CD4-positive, alpha-beta T cell treated with Interleukin-2 at 100 ng/mL for 4 hours (primary cell): ENCODE measurements around the gene ARFGAP3.
"Not testable (repeated sequence)": the region's sequence is repeated elsewhere in the genome, so short reads cannot be mapped to it uniquely, and the experiment has no call there.

ENCODE experiments used
- DNase-seq: peaks from one replicate; pipeline ENCODE4 v3.0.0-alpha.2; 2020; ENCODE audit warnings: low spot score

Gene ARFGAP3

DNA sequence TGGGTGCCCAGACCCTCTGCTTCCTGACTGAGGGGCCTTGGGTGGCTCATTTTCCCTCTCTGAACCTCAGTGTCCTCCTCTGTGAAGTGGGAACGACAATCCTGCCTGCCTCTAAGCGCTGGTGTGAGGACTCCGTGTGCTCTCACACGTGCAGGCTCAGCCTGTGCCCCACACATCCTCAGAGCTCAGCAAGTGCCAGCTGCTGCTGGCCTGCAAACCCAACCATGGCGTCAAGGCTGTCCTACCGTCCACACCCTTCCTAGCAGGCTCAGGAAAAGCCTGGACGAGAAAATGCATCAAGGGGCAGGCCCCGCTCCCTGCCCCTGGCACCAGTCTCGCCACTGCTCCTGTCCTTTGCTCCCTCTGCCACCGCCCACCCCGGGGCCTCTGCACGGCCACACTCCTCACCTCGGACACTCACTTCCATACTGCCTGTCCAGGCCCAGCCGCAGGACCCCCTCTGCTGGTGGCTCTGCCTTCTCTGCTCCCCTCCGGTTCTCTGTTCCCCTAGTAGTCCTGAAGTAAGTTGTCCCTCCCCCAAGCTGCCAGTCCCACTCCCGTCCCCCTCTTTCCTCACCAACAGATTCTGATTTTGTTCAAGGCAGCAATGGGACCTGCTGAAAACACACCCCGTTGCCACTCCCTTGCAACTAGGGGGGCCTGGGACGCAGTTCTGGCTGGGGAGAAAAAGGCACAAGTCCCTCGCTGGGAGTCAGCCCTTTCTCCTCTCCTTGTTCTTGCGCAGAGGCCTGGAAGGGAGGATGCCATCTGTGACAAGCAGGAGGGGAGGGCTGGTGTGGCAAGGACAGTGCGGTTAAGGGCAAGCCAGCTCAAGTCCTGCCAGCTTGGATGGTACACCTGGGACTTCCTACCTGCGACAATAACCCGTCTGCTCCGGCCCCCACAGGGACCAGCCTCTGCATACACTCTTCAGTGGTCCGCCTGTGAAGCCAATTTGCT lies 62.2 kb downstream of the ARFGAP3 start:
- DNase-seq: no peak

DNA sequence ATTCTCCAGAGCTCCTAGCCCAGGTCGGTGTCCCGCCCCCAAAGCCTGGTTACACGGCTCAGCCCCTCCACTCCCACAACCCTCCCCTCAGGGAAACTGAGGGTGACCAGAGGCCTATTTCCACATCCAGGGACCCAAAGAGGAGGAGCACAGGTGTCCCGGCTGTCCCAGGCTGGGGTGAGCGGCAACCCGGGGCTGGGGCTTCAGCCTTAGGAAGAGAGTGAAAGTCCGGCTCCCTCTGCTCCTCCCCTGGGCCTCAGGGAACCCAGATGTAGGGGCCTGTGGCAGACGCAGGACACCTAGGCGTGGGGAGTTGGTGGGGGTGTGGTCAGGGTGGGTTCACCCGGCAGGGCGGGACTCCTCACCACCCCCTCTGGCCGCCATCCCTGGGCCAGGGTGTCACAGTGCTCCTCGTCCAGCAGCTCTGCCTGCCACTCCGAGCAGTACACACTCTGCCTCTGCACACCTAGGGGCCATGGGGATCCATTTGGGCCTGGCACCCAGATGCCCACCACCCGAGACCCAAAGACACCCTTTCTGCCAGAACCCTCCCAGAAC lies 63.1 kb downstream of the ARFGAP3 start:
- DNase-seq: no peak

DNA sequence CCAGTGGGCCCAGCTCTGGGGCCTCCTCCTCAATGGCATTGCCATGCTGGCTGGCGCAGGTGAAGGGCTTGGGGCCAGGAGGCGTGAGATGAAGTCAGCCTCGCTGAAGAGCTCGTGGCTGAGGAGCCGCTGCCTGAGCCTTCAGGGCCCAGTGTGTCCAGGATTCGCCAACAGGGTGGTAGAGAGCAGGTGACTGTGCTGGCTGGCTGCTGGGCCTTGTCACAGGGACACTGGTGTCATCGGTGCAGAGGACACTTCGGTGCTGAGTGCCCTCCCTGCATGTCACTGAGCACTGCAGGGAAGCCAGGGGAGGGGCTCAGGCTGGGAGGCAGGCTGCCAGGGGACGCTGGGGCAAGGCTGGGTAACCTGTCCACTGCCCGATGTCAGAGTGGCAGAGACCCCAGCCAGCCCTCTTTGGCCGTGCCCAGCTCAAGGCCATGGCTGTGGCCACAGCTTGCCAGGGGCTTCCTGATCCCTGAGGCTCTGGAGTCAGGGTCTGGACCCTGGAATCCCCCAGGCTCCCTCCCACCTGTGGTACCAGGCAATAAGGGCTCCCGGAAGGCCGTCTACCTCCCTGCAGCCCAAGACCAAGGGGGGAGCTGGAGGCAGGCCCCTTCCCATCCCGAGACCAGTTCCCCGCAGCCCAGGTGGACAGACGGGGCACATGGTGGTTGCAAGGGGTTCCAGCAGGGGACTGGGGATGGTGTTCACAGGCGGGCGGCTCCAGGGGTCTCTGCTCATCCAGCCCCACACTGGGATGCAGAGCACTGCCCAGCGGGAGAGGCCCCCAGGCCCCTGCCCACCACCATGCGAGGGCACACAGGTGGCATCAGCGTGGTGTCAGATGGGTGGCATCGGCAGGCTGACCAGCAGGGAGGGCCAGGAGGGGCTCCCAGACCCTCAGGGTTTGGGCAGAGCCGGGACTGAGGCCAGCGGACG lies 63.9 kb downstream of the ARFGAP3 start:
- DNase-seq: no peak

DNA sequence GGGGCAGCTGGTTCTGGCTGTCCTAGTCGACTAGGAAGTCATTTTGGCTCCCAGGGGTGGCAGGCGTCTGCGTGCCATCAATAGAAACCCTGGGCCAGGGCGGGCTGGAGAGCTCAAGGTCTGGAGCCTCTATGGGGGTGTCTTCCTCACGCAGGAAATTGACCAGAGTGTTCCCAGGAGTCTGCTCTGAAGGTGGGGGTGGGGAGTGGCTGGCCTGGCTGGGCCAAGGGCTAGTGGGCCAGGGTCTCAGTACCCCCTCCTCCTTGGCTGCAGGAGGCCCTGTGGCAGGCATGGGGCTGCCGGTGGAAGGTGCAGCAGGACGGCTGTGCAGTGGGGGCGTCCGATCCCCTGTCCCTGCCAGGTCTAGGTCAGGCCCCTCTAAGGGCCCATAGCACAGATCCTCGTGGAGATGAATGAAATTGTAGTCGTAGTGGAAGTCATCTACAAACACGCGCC lies 64.6 kb downstream of the ARFGAP3 start:
- no peak for DNase-seq

DNA sequence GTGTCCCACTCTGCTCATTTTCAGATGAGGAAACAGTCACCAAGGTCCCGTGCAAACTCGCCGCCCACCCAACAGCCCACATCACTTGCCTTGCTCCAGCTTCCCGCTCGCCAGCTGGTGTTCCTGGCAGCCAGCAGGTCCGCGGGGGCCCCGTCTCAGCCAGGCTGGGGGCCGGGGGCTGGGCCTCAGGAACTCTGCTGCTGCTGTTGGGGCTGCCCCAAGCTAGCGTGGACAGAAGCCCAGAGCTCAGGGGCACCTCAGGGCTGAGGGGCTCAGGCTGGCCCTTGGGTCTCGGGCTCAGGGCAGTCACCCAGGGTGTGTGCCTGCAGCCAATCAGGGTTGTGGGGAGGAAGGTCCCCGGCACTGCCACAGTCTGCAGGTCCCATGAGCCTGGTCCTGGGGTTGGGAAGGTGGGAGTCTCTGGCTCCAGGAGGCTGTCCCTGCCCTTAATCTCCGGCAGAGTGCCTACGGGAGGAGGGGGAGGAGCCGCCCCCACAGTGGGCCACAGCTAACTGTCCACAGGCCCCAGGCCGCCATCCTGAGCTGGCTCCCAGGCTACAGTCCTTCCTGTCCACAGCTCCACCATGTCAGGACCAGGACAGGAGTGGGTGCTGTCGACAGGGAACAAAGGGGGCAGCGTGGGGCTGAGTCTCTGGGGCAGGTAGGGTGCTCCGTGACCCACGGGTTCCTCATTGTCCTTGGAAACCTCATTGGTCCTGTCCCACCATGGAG lies 65.2 kb downstream of the ARFGAP3 start:
- DNase-seq: no peak

DNA sequence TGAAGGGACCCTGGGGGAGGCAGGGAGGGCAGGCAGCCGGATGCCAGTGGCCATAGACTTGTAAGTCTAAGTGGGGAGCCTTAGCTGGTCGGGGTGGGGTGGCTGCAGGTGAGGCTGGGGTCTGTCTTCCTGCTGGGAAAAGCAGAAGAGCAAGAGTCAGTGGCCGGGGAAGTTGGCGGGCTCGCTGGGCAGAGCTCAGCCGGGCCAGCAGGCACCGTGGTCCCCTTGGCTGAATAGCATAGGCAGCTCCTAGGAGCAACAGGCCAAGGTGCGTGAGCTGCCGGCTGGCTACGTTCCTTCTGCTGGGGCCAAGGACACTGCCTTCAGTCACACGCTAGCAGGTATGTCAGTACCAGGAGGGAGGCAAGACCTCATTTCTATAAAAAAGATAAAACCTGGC lies 68.6 kb downstream of the ARFGAP3 start:
- no peak for DNase-seq

DNA sequence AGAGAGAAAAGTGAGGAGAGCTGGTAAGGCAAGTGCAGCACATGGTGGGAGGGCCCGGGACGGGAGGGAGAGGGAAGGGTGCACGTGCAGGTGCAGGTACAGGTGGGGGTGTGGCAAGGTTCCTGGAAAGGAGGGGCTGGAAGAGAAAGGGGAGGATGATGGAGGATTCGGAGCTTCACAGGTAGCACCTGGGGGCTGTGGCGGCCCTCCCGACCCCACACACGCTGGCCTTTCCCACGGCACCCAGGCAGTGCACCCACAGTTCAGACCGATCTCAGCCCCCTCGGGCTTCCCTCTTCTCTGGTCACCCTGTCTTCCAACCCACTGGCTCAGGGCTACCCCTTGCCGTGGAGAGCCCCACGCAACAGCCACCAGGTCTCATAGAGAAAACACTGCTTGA lies 69.1 kb downstream of the ARFGAP3 start:
- DNase-seq: no peak

DNA sequence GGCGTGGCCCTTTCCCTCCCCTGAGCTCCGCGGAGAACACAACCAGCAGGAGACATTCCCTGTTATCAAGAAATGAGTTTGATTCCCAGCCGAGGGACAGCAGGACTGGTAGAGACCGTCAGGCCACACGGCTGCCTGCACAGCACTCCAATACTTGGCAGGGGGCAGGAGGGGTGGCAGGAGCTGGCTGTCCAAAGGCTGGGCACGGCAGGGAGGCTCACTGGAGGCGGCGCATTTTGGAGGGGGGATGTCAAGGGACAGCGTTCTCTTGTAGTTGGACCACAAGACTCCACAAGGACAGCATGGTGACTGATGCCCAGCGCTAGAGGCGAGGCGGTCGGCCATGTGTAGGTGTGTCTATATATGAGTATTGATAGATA lies 69.7 kb downstream of the ARFGAP3 start:
- DNase-seq: no peak

DNA sequence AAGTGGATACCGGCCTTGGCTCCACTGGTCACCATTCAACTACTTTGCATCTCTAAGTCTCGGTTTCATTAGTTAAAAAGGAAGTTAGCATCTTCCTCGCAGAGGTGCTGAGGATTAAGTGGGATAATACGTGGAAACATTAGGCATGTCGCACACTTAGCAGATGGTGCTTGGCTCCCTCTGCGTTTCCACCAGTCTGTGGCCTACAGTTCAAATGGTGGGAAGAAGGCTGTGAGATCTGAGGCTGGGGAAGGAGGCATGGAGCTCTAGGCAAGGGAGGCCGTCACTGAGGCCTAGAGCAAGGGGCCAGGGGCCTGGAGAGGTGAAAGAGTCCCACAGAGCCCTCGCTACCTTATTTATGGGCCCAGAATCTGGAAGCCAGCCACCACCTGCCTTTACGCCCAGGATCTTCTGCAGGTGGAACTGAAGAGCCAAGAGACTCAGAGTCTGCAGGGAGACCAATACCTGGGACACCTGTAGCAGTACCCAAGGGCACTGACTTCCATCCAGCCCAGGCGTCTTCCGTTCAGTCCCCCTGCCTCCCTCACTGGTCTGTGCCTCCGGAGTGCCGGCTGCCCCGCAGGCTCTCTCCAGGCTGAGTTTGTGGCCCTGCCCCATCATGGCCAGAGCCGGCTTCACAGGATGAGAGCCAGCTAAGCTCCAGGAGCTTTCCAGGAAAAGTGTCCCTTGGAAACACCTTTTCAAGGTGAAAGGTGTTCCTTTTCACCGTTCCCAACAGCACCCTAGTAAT lies 70.3 kb downstream of the ARFGAP3 start:
- no peak for DNase-seq

DNA sequence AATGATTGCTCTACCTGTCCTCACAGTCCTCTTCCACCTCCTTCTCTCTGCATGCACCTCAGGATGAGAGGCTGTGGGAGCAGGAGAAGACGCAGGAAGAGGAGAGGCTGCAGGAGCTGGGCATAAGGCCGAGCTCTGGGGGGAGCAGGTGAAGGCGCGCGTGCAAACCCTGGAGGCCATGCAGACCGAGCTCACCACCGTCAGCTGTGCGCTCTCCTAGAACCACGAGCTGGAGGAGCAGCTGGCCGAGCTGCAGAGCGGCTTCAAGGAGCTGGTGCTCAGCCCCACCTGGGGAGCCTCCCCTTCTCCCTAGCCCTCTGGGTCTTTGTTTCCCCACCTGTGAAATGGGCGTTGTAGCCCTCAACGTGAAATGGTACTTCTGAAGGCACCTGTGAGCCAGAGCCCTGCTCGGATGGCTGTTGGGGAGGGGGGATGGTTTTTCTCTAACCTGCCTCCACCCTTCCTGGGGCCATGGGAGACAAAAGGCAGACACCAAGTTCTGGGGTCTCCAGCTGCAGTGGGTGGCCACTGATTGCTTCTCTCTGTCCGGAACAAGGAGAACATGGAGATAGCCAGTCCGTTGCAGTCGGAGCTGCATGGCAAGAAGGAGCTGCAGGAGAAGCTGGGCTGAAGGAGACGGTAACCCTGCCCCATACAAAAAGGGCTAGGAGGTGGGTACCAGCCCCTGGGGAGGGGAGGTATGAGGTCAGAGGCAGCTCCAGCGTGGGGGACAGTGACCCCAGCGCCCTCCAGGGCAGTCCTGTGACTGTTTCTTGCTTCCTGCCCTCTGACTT lies 71.2 kb downstream of the ARFGAP3 start:
- DNase-seq: no peak

DNA sequence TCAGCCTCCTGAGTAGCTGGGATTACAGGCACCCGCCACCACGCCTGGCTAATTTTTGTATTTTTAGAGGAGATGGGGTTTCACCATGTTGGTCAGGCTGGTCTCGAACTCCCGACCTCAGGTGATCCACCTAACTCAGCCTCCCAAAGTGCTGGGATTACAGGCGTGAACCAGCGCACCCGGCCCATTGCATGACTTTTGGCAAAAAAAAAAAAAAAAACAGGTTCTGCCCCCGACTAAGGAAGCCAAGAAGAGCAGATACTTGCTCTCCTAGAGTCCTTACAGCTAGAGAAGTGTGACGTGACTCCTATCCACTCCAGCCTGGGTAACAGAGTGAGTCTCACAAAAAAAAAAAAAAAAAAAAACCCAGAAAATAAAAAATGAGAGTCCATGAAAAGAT lies 74.8 kb downstream of the ARFGAP3 start:
- not testable (repeated sequence) for DNase-seq

DNA sequence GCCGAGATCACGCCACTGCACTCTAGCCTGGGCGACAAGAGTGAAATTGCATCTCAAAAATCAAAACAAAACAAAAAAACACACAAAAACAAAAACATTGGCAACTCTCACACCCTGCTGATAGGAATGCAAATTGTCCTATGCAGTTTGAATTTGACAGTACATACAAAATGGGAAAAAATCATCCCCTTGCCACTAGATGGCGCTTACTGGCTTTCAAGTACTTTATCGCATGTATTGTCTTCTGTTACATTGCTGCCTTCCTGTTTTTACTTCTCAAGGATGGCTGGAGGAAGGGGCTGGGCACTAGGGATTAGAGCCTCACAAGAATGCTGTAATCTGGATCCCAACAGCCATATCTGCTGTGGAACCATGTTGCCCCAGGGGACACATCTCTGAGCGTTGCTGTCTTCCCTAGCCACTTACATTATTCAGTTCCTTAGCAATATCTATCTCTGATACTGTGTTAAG lies 77.0 kb downstream of the ARFGAP3 start:
- DNase-seq: peak; percentile 72

DNA sequence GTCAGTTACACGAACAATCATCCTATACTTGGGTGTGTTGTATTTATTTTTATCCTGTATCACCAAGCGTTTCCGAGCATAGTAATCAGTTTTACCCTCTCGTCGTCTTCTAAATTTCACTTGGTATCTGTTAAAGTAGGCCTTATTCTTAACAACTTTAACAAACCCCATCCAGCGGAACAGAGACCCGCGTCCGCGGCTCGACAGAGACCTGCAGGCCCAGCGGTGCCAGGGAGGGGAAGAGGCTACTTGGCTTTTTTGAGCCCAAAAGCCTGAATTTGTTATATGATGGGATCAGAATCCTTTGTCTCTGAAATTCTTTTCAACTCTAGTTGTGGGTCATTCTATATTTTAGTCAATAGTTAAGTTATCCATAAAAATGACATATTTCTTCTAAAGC lies 79.9 kb downstream of the ARFGAP3 start:
- no peak for DNase-seq

DNA sequence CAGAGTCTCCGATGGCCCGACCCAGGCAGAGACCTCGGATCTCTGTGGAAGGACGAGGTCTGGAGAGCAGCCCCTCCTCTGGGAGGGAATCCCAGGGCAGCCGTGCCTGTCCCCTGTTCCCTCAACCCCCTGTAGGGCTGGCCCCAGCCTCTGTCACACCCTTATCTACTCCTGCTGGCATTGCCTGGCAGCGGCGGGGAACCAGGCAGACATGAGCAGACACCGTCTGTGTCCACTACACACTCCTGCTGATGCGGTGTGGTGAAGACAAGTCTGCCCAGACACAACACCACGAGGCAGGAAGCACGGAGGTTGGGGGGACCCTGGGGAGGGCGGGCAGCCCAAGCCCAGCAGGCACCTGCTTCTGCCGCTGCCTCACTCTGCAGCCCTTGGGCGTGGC lies 83.9 kb downstream of the ARFGAP3 start:
- DNase-seq: no peak

DNA sequence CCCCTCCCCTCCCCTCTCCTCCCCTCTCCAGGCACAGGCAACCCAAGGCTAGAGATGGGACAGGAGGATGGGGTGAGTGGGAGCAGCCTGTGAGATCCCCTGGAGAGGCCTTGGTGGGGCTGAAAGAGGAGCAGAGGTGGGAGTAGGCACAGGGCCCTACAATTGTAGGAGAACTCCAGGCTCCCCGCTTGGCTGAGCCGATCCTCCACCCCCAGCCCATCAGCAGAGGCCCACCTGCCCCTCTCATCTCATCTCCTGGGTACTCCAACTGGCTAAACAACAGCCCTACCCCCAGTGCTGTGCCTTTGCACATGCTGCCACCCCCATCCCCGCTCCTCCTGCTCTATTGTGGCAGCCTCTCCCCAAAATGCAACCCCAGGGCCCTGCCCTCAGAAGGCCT lies 84.4 kb downstream of the ARFGAP3 start:
- DNase-seq: no peak

DNA sequence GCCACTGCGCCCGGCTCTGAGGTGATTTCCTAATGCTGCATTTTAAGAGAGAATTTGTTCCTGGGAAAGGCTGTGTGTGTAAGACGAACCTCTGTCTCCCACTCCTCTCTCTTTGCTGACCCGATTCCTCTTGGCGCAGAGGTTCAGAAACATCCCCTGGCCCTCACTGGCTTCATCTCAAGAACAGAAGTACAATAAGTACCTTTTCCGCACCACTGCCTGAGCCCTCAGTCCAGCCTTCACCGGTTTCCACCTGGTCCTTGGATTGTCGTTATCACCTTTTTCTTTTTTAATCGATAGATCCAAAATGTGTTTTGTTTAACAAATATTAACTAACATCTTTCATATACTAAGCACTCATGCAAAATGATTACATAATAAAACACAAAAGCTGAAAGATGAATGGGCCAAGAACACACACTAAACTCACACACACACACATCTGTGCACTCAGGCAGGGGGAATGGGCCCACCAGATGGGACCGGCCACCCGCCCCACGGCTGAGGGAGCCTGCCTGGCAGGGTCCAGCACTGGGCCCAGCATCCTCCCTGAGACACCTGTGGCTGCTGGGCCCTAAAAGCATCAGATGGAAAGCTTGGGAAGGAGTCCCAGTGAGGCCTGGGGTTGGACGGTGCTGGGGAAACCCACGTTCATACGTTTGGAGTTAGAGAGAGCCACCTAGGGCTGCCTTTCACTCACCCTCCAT lies 86.0 kb downstream of the ARFGAP3 start:
- no peak for DNase-seq

DNA sequence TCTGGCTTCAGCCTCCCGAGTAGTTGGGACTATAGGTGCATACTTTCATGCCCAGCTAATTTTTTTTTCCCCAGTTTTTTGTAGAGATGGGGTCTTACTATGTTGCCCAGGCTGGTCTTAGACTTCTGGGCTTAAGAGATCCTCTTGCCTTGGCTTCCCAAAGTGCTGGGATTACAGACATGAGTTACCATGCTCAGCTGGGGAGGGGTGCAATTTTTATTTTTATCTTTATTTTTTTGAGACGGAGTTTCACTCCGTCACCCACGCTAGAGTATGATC lies 86.7 kb downstream of the ARFGAP3 start:
- DNase-seq: no peak

DNA sequence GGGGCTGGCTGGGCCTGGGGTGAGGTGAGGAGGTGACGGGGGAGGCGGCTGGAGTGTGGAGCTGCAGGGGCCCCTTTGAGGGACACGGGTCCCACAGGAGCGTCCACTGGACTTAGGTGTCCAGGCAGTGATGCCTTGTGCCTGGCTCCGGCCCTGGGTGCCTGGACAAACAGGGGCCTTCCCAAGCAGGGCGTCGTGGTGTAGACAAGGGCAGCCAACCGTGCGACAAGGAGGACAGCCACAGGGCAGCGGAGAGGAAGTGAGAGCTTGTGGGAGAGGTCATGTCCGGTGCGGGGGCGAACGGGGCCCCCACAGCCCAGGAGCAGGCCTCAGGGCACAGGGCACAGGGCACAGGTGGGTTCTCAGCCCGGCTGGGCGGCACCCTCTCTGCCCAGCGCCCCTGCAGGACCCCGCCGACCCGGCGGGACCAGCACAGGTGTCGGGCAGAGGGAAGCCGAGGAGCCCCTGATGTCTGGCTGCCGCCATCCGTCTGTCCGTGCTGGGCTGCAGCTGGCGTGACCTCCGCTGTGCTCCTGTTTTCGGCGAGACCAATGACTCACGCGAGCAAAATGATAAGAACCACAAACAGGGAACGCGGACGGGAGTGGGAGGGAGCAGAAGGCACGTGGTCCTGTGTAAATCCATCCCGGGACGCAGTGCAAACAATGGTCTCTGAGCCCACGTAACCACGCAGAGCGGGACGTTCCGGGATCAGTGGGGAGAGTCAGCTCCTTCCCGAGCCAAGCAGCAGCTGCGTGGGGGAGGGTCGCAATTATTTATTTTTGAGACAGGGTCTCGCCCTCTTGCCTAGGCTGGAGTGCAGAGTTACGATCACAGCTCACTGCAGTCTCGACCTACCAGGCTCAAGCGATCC lies 87.3 kb downstream of the ARFGAP3 start:
- DNase-seq: no peak

DNA sequence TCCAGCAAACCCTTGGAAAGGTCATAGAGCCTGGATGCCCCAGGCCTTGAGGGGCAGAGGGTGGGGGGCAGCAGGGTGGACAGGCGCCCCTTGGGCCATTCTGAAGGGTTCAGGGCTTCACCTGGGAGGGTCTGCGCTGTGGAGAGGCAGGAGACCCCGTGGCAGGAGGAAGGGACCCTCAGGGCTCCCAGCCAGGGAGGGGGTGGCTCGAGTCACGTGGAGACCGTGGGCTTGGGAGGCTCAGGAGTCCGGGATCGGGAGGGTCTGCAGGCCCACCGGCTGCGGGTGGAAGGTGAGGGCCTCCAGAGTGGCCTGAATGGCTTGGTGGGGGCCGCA lies 87.9 kb downstream of the ARFGAP3 start:
- no peak for DNase-seq
